NOMO-1 treated with DMSO at 0.1 percent for 48 hours (cell line): ENCODE measurements around the gene GLI3.

Source experiments
- DNase-seq: peaks from one replicate; lab custom pipeline; 2025; ENCODE audit not compliant: unreplicated experiment; lab: John Stamatoyannopoulos, UW

Gene GLI3

GRCh38 chr7:41940760-41941343, 296.2 kb downstream of the GLI3 start:
- peak; percentile 68 for DNase-seq

- DNase-seq = no peak
These were observed 298.6 kb downstream of the GLI3 start for GRCh38 chr7:41938371-41938770.

GRCh38 chr7:41933427-41933826, 303.6 kb downstream of the GLI3 start:
- no peak for DNase-seq

- no peak for DNase-seq
These were observed 305.8 kb downstream of the GLI3 start for GRCh38 chr7:41931263-41931646.

GRCh38 chr7:41930538-41931262, 306.3 kb downstream of the GLI3 start:
- peak; percentile 2 for DNase-seq

- no peak for DNase-seq
These were observed 308.2 kb downstream of the GLI3 start for GRCh38 chr7:41928781-41929180.

- DNase-seq = no peak
These were observed 308.8 kb downstream of the GLI3 start for GRCh38 chr7:41928166-41928565.

GRCh38 chr7:41927380-41927779, 309.6 kb downstream of the GLI3 start:
- DNase-seq = no peak

GRCh38 chr7:41925946-41926345, 311.1 kb downstream of the GLI3 start:
- no peak for DNase-seq

GRCh38 chr7:41924796-41925195, 312.2 kb downstream of the GLI3 start:
- DNase-seq = no peak

- no peak for DNase-seq
These were observed 314.6 kb downstream of the GLI3 start for GRCh38 chr7:41922373-41922772.

GRCh38 chr7:41921453-41921981, 315.5 kb downstream of the GLI3 start:
- DNase-seq = no peak

GRCh38 chr7:41918597-41918996, 318.4 kb downstream of the GLI3 start:
- no peak for DNase-seq

- DNase-seq = no peak
These were observed 320.5 kb downstream of the GLI3 start for GRCh38 chr7:41916450-41916927.

GRCh38 chr7:41915871-41916270, 321.1 kb downstream of the GLI3 start:
- peak; percentile 26 for DNase-seq

- DNase-seq = no peak
These were observed 324.0 kb downstream of the GLI3 start for GRCh38 chr7:41912851-41913567.

GRCh38 chr7:41912426-41912825, 324.6 kb downstream of the GLI3 start:
- no peak for DNase-seq

GRCh38 chr7:41911792-41912191, 325.2 kb downstream of the GLI3 start:
- DNase-seq = no peak
